K562 (cell line): ENCODE data around the gene FAM234B.

Source experiments
- ZNF23 ChIP-seq: fragments of 250-450 bp; sonication (Bioruptor Pico); IDR thresholded peaks from 2 replicates; pipeline ENCODE4 v1.4.0; 2020; ENCODE audit warnings: mild to moderate bottlenecking
- TF ChIP-seq, protein P1 (sequence below), 2 experiments: fragments of 450-650 bp in 1 of 2; sonication (generic) in 1 of 2; formaldehyde crosslinking in 1 of 2; IDR thresholded peaks in 1 of 2; conservative IDR thresholded peaks in 1 of 2; 2 replicates each; pipeline versions ENCODE4 v1.6.1 to v1.8.1; 2016 to 2023; ENCODE audit warnings: mild to moderate bottlenecking in 2 of 2, moderate library complexity in 2 of 2, inconsistent platforms in 1 of 2, missing genetic modification reagents in 1 of 2

- TF ChIP-seq, protein P1, sequence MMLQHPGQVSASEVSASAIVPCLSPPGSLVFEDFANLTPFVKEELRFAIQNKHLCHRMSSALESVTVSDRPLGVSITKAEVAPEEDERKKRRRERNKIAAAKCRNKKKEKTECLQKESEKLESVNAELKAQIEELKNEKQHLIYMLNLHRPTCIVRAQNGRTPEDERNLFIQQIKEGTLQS (IDR thresholded peaks at IDR 0.05): no peak
- TF ChIP-seq, protein P1 (CRISPR knock-in tag; conservative IDR thresholded peaks at IDR 0.05): no peak
- no peak for TF ChIP-seq ZNF23 (CRISPR knock-in tag)
These were observed 56.9 kb downstream of the FAM234B start for GRCh38 chr12:13100882-13101769.
